UCSD-AML1 (cell line): ENCODE data around the gene TRIM9.

ENCODE experiments used
- DNase-seq: peaks from one replicate; lab custom pipeline; 2025; ENCODE audit not compliant: unreplicated experiment; lab: John Stamatoyannopoulos, UW

TRIM9 gene

GRCh38 chr14:50937800-50938199, 157.1 kb downstream of the TRIM9 start:
- DNase-seq, result no peak

GRCh38 chr14:50937325-50937724, 157.6 kb downstream of the TRIM9 start:
- DNase-seq, result no peak

- DNase-seq, result no peak
Observed at GRCh38 chr14:50936882-50937281, 158.0 kb downstream of the TRIM9 start.

GRCh38 chr14:50936016-50936340, 158.9 kb downstream of the TRIM9 start:
- no peak for DNase-seq

- no peak for DNase-seq
Observed at GRCh38 chr14:50935126-50936015, 159.5 kb downstream of the TRIM9 start.

GRCh38 chr14:50932592-50933495, 162.1 kb downstream of the TRIM9 start:
- DNase-seq, result no peak

- DNase-seq, result no peak
Observed at GRCh38 chr14:50932156-50932555, 162.7 kb downstream of the TRIM9 start.

- DNase-seq, result no peak
Observed at GRCh38 chr14:50931559-50931958, 163.3 kb downstream of the TRIM9 start.

- no peak for DNase-seq
Observed at GRCh38 chr14:50929506-50929905, 165.4 kb downstream of the TRIM9 start.

GRCh38 chr14:50928002-50928635, 166.8 kb downstream of the TRIM9 start:
- peak; percentile 38 for DNase-seq

GRCh38 chr14:50926851-50927386, 168.0 kb downstream of the TRIM9 start:
- DNase-seq, result peak; percentile 12
